BJ (cell line): ENCODE measurements around the gene PDGFD. TPM values are rescaled to one million over a fixed set of nuclear protein-coding genes. Genes with fewer than 3 reads are reported as not detected.

Experiments used
- CTCF ChIA-PET: fragments of 350-600 bp; formaldehyde crosslinking; extraction: SDS; loops from one replicate; lab custom pipeline; 2021; ENCODE audit warnings: antibody characterized with exemption, inconsistent platforms; lab: Yijun Ruan, JAX
- POLR2A ChIA-PET: fragments of 300-600 bp; sonication (Branson Sonifier 250); formaldehyde crosslinking; extraction: SDS; loops from one replicate; lab custom pipeline; 2021; ENCODE audit warnings: antibody characterized with exemption; lab: Charles Lee
- DNase-seq: peaks from one replicate; pipeline ENCODE4 v3.0.0-alpha.2; 2011; ENCODE audit warnings: low read depth
- H3K27me3 ChIP-seq: 2 replicates; pipeline ENCODE4 v1.6.0; 2011; ENCODE audit warnings: low read length; ENCODE audit not compliant: control insufficient read depth, insufficient read depth
- H3K36me3 ChIP-seq: 2 replicates; pipeline ENCODE4 v1.5.1; 2011; ENCODE audit warnings: low read length; ENCODE audit not compliant: control insufficient read depth, insufficient read depth
- H3K4me3 ChIP-seq: 2 replicates; pipeline ENCODE4 v1.5.1; 2011; ENCODE audit warnings: low read depth, mild to moderate bottlenecking, control low read depth, low read length
- CTCF ChIP-seq: IDR thresholded peaks from 2 replicates; pipeline ENCODE4 v1.5.1; 2011; ENCODE audit warnings: low read depth, mild to moderate bottlenecking, control low read depth, inconsistent platforms, low read length, moderate library complexity; ENCODE audit not compliant: insufficient read depth
- polyA plus RNA-seq: library from polyadenylated mRNA; depleted of rRNA; stranded (reverse); fragments of >200 nt; gene quantifications from 2 replicates; pipeline ENCODE4 v1.2.3, GENCODE V29; 2011

PDGFD gene
- polyA plus RNA-seq, 1 experiment: 0.72 TPM

DNA sequence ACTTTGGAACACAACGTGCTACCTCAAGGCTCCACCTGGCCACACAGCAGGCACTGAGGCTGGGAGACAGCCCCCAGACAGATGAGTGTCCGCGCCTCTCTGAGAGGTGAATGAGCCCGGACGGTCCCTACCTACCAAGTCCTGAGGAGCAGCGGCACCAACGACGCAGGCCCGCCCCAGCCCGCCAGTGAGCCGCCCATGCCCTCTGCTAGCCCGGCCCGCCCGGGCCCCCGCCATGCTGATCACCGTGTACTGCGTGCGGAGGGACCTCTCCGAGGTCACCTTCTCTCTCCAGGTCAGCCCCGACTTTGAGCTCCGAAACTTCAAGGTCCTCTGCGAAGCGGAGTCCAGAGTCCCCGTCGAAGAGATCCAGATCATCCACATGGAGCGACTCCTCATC is 127.4 kb downstream of the PDGFD start, which contains the start of gene DDI1:
Gene DDI1, plus strand, starts transcription at position 53 of the 400 bp plus-strand sequence. Its CDS starts 183 bp downstream, at position 236.
- Histone ChIP-seq H3K4me3 (no peak within 1 kb of the TSS), H3K36me3 (no peaks in the 10 kb centered on the region), H3K27me3 (no peaks in the 10 kb centered on the region)
- ChIA-PET POLR2A (no interaction called here), CTCF (no interaction called here)
- no peak for TF ChIP-seq CTCF
- no peak for DNase-seq

DNA sequence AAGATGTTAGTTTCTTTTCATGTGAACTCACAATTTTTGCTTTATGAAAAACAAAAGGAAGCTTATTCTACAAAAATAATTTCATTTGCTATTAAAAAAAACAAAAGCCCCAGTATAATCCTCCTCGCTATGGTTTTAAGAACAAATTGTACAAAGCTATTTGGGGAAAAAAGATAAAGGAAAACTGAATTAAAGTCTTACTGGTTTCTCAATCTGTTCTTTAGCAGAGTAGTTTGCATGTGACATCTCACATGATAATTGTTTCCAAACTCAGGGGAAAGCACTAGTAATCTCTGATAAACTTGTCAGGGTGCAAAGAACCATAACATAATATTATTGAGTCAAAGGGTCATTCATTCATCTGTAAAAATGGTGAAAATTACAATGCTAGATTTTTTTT is 130.4 kb downstream of the PDGFD start:
- ChIA-PET CTCF (no interaction called here), POLR2A (no interaction called here)
- no peak overlapping the region for H3K4me3 ChIP-seq
- no peaks in the 10 kb centered on the region for H3K36me3 ChIP-seq
- H3K27me3 ChIP-seq: no peaks in the 10 kb centered on the region
- no peak for TF ChIP-seq CTCF
- no peak for DNase-seq

- CTCF ChIA-PET: no interaction called here
- no peak overlapping the region for H3K4me3 ChIP-seq
- POLR2A ChIA-PET: no interaction called here
- no peak for TF ChIP-seq CTCF
- no peak for DNase-seq
- H3K27me3 ChIP-seq: no peaks in the 10 kb centered on the region
- no peaks in the 10 kb centered on the region for H3K36me3 ChIP-seq
Measured at GRCh38 chr11:104033134-104033533, 130.8 kb downstream of the PDGFD start.

DNA sequence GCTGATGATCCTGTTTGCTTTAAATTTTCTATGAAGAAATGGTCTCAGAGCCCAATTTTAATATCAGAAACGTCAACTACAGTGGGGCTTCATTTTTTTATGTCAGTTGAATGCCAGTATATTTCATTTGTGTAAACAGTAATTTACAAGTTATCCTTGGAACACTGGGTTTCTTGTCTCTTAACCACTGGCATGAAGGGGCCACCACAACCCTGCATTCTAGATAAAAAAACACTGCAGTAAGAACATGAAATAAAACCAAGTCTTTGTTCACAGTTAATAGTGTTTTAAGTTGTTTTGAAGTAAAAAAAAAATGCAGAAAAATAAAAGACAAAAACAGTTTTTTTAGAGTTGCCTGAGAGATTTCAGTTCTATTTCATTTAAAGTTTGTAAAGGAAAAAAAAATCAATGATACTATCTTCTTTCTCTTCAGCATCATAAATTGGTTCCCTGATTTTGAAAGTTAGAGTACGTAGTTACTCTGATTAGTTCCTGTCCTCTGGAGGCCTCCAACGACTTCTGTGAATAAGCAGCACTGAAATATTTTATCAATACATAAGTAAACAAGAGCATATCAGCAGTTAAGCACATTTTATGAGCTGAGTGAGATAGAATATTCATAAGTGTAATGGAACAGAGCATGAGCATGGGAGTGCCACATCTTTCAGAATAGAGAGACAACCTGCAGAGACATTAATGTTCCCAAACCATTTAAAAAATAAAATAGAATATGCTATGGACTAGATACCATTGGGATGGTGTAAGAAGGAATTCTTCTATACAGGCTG is 135.3 kb downstream of the PDGFD start:
- no peak for DNase-seq
- Histone ChIP-seq H3K27me3 (no peaks in the 10 kb centered on the region), H3K36me3 (no peaks in the 10 kb centered on the region), H3K4me3 (no peak overlapping the region)
- ChIA-PET CTCF (no interaction called here), POLR2A (interaction anchor here (0.6 kb wide), 1 partner anchor 254 kb away, joined by 5 read pairs; no protein-coding TSS in a partner anchor)
- TF ChIP-seq CTCF: no peak

DNA sequence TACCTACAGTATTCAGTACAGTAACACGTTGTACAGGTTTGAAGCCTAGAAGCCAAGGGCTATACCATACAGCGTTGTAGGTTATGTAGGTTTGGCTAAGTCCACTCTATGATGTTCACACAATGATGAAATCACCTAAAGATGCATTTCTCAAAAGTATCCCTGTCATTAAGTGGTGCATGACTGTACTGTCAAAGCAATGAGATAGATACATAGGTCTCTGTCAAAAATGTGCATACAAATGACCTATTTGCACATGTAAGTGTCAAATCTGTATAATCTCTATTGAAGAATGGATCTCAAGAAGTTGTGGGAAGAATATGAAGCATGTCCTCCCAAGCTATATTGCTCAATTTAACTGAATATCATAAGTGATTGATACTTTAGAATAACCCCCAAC is 139.4 kb downstream of the PDGFD start:
- TF ChIP-seq CTCF: no peak
- Histone ChIP-seq H3K4me3 (no peak overlapping the region), H3K27me3 (no peaks in the 10 kb centered on the region), H3K36me3 (no peaks in the 10 kb centered on the region)
- CTCF ChIA-PET: no interaction called here
- DNase-seq: no peak
- POLR2A ChIA-PET: no interaction called here
